Gastroesophageal sphincter (tissue), 4 donors: ENCODE results near the gene TMEFF2. TPM values are rescaled to one million over a fixed set of nuclear protein-coding genes. Genes with fewer than 3 reads are reported as not detected.

Source experiments
- ATAC-seq: fragments of 150-250 bp; one replicate; pipeline ENCODE4 v1.9.1; 2016; ENCODE audit warnings: mild to moderate bottlenecking, moderate library complexity
- H3K27ac ChIP-seq, 4 donors: fragments of 200-600 bp; sonication (generic) in 3 of 4; 1 replicate in 3 of 4; 2 replicates in 1 of 4; pipeline ENCODE4 v1.5.1; 2016 to 2019
- H3K27me3 ChIP-seq: fragments of 200-600 bp; sonication (generic); one replicate; pipeline ENCODE4 v1.5.1; 2019
- H3K36me3 ChIP-seq, 2 donors: fragments of 200-600 bp; sonication (generic); one replicate each; pipeline ENCODE4 v1.5.1; 2019; ENCODE audit warnings: control low read depth in 1 of 2
- H3K4me1 ChIP-seq, 3 donors: fragments of 200-600 bp; sonication (generic); 1 replicate in 2 of 3; 2 replicates in 1 of 3; pipeline ENCODE4 v1.5.1; 2016 to 2019; ENCODE audit warnings: control low read depth in 2 of 3
- H3K4me3 ChIP-seq, 2 donors: fragments of 200-600 bp; sonication (generic); one replicate each; pipeline ENCODE4 v1.5.1; 2019; ENCODE audit warnings: mild to moderate bottlenecking in 1 of 2, moderate library complexity in 1 of 2
- H3K9me3 ChIP-seq, 3 donors: fragments of 200-600 bp; sonication (generic); one replicate each; pipeline ENCODE4 v1.5.1; 2017 to 2019; ENCODE audit warnings: control low read depth in 2 of 3
- CTCF ChIP-seq, 4 experiments: fragments of 200-600 bp in 2 of 4; fragments of 450-650 bp in 2 of 4; sonication (generic) in 1 of 4; IDR thresholded peaks; one replicate each; pipeline ENCODE4 v1.5.1; 2017 to 2019; ENCODE audit warnings: antibody characterized with exemption in 4 of 4, mild to moderate bottlenecking in 2 of 4, moderate library complexity in 2 of 4
- EP300 ChIP-seq: sonication (generic); formaldehyde crosslinking; IDR thresholded peaks from one replicate; pipeline ENCODE4 v1.6.1; 2017; ENCODE audit warnings: antibody characterized with exemption, mild to moderate bottlenecking
- POLR2A ChIP-seq, 2 donors: fragments of 450-650 bp; IDR thresholded peaks; one replicate each; pipeline ENCODE4 v1.6.1; 2017; ENCODE audit warnings: antibody characterized with exemption in 2 of 2, mild to moderate bottlenecking in 2 of 2, moderate library complexity in 1 of 2
- POLR2AphosphoS5 ChIP-seq: sonication (generic); formaldehyde crosslinking; IDR thresholded peaks from one replicate; pipeline ENCODE4 v1.6.1; 2017; ENCODE audit warnings: antibody characterized with exemption
- WGBS, 2 donors: methylation state at CpG; one replicate each; pipeline ENCODE4 v1.1.5; 2018; ENCODE audit warnings: low coverage in 1 of 2; 5-methylcytosine and 5-hydroxymethylcytosine counted together
- total RNA-seq, 4 donors: library from RNA; depleted of rRNA; stranded (reverse); fragments of >200 nt; gene quantifications; one replicate each; pipeline ENCODE4 v1.1.0, GENCODE V29; 2016

TMEFF2 gene
- total RNA-seq, 4 donors from 2014 or later, result 0.42 to 3.0 (median 0.83) TPM

- 45 to 53% methylated on average over 1 of the region's 1 CpG for WGBS, 2 donors
- Histone ChIP-seq H3K27ac (no peak overlapping the region), H3K9me3 (no peaks in the 10 kb centered on the region), H3K4me3 (no peak overlapping the region), H3K36me3 (no peaks in the 10 kb centered on the region), H3K27me3 (no peaks in the 10 kb centered on the region), H3K4me1 (peaks cover 0 to 9% (median 0%) of the 10 kb centered on the region in 3 donors)
- ATAC-seq, result no peak
- TF ChIP-seq POLR2AphosphoS5, result no peak
- TF ChIP-seq EP300, result no peak
- TF ChIP-seq POLR2A (IDR thresholded peaks at IDR 0.05), result no peak
- no peak for TF ChIP-seq CTCF (IDR thresholded peaks at IDR 0.05)
These were observed 277.9 kb downstream of the TMEFF2 start for GRCh38 chr2:191916826-191917225.

- no peak overlapping the region for H3K4me3 ChIP-seq
- H3K9me3 ChIP-seq, result no peaks in the 10 kb centered on the region
- H3K27ac ChIP-seq, result no peak overlapping the region
- peaks cover 0 to 9% (median 0%) of the 10 kb centered on the region in 3 donors for H3K4me1 ChIP-seq
- ATAC-seq, result no peak
- 90 to 93% methylated on average over 2 of the region's 2 CpGs for WGBS, 2 donors
- H3K36me3 ChIP-seq, result no peaks in the 10 kb centered on the region
- TF ChIP-seq POLR2AphosphoS5 (no peak), EP300 (no peak), CTCF (IDR thresholded peaks at IDR 0.05) (no peak), POLR2A (IDR thresholded peaks at IDR 0.05) (no peak)
- H3K27me3 ChIP-seq, result no peaks in the 10 kb centered on the region
These were observed 279.0 kb downstream of the TMEFF2 start for GRCh38 chr2:191915750-191916149.

GRCh38 chr2:191913796-191914195 lies 280.9 kb downstream of the TMEFF2 start:
- H3K4me3 ChIP-seq, result no peak overlapping the region
- H3K9me3 ChIP-seq, result no peaks in the 10 kb centered on the region
- 70 to 100% methylated on average over 1 of the region's 1 CpG for WGBS, 2 donors
- no peaks in the 10 kb centered on the region for H3K36me3 ChIP-seq
- H3K27ac ChIP-seq, result no peak overlapping the region
- ATAC-seq, result no peak
- TF ChIP-seq EP300, result no peak
- H3K4me1 ChIP-seq, result peaks cover 0 to 9% (median 0%) of the 10 kb centered on the region in 3 donors
- H3K27me3 ChIP-seq, result no peaks in the 10 kb centered on the region

GRCh38 chr2:191912764-191913163 lies 282.0 kb downstream of the TMEFF2 start:
- no peaks in the 10 kb centered on the region for H3K36me3 ChIP-seq
- no peak overlapping the region for H3K27ac ChIP-seq
- no peaks in the 10 kb centered on the region for H3K9me3 ChIP-seq
- peaks cover 0 to 9% (median 0%) of the 10 kb centered on the region in 3 donors for H3K4me1 ChIP-seq
- ATAC-seq, result no peak
- no peak overlapping the region for H3K4me3 ChIP-seq
- no peak for TF ChIP-seq POLR2A (IDR thresholded peaks at IDR 0.05)
- no peak for TF ChIP-seq CTCF (IDR thresholded peaks at IDR 0.05)
- TF ChIP-seq EP300, result no peak
- no peak for TF ChIP-seq POLR2AphosphoS5
- WGBS, 2 donors, result 48 to 67% methylated on average over 2 to 3 of the region's 3 CpGs
- H3K27me3 ChIP-seq, result no peaks in the 10 kb centered on the region

GRCh38 chr2:191910518-191910917 lies 284.2 kb downstream of the TMEFF2 start:
- Histone ChIP-seq H3K4me1 (peaks cover 0 to 9% (median 0%) of the 10 kb centered on the region in 3 donors), H3K4me3 (no peak overlapping the region), H3K36me3 (no peaks in the 10 kb centered on the region), H3K27ac (no peak overlapping the region), H3K9me3 (no peaks in the 10 kb centered on the region), H3K27me3 (no peaks in the 10 kb centered on the region)
- no peak for ATAC-seq
- WGBS, 2 donors, result 66 to 93% methylated on average over 2 of the region's 2 CpGs
- TF ChIP-seq POLR2A (IDR thresholded peaks at IDR 0.05), result no peak
- no peak for TF ChIP-seq EP300
- no peak for TF ChIP-seq CTCF (IDR thresholded peaks at IDR 0.05)
- TF ChIP-seq POLR2AphosphoS5, result no peak
